HG03571 (cell line): Measurements from ENCODE around the gene ADAMTS20.
"Not testable (repeated sequence)": the region's sequence is repeated elsewhere in the genome, so short reads cannot be mapped to it uniquely, and the experiment has no call there.

Experiments
- ATAC-seq: cut with Tn5 transposase; IDR thresholded peaks from one replicate; pipeline ENCODE4 v1.9.1; 2021; ENCODE audit not compliant: unreplicated experiment

The ADAMTS20 gene

GRCh38 chr12:43362910-43363694 is 188.9 kb downstream of the ADAMTS20 start:
- ATAC-seq: no peak

- ATAC-seq: no peak
Observed at GRCh38 chr12:43361031-43361710, 190.8 kb downstream of the ADAMTS20 start.

DNA sequence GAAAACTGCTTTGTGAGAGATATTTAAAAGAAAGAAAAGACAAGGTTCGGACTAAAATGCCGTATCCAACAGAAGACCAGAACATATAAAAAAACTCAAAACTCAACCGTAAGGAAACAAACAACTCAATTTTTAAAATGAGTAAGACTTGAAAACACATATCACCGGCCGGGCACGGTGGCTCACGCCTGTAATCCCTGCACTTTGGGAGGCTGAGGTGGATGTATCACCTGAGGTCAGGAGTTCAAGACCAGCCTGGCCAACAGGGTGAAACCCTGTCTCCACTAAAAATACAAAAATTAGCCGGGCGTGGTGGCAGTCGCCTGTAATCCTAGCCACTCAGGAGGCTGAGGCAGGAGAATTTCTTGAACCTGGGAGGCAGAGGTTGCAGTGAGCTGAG is 192.0 kb downstream of the ADAMTS20 start:
- not testable (repeated sequence) for ATAC-seq

GRCh38 chr12:43357141-43357540 is 194.9 kb downstream of the ADAMTS20 start:
- ATAC-seq: no peak

- no peak for ATAC-seq
Observed at GRCh38 chr12:43352001-43352400, 200.0 kb downstream of the ADAMTS20 start.

- ATAC-seq: no peak
Observed at GRCh38 chr12:43349863-43350262, 202.1 kb downstream of the ADAMTS20 start.

GRCh38 chr12:43348221-43348620 is 203.8 kb downstream of the ADAMTS20 start:
- ATAC-seq: no peak

DNA sequence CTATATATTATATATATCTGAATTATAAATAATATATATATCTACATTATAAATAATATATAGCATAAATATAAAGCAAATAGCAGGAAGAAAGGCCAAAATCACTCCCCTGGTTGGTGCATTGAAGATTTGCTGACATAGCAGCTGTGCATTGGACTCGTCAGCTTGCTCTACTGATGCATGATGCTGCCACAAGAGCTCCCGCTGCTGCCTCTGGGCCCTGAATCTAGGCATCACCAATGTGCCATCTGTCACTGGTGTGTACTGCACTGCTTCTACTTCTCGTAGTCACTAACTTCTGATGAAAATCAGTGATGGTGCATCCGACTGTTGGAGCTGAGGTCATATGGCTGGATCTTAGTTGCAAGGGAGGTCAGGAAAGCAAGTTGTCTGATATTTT is 205.0 kb downstream of the ADAMTS20 start:
- ATAC-seq: no peak

GRCh38 chr12:43345023-43345422 is 207.0 kb downstream of the ADAMTS20 start:
- no peak for ATAC-seq

DNA sequence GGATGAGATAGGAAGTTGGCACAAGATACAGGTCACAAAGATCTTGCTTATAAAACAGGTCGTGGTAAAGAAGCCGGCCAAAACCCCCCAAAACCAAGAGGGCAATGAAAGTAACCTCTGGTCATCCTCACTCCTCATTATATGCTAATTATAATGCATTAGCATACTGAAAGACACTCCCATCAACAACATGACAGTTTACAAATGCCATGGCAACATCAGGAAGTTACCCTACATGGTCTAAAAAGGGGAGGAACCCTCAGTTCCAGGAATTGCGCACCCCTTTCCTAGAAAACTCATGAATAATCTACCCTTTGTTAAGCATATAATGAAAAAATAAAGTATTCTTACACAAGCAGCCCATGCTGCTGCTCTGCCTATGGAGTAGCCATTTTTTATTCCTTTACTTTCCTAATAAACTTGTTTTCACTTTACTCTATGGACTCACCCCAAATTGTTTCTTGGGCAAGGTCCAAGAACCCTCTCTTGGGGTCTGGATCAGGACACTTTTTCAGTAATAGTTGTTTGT is 210.2 kb downstream of the ADAMTS20 start:
- ATAC-seq: not testable (repeated sequence)

GRCh38 chr12:43338848-43339526 is 213.0 kb downstream of the ADAMTS20 start:
- ATAC-seq: peak; percentile 54

DNA sequence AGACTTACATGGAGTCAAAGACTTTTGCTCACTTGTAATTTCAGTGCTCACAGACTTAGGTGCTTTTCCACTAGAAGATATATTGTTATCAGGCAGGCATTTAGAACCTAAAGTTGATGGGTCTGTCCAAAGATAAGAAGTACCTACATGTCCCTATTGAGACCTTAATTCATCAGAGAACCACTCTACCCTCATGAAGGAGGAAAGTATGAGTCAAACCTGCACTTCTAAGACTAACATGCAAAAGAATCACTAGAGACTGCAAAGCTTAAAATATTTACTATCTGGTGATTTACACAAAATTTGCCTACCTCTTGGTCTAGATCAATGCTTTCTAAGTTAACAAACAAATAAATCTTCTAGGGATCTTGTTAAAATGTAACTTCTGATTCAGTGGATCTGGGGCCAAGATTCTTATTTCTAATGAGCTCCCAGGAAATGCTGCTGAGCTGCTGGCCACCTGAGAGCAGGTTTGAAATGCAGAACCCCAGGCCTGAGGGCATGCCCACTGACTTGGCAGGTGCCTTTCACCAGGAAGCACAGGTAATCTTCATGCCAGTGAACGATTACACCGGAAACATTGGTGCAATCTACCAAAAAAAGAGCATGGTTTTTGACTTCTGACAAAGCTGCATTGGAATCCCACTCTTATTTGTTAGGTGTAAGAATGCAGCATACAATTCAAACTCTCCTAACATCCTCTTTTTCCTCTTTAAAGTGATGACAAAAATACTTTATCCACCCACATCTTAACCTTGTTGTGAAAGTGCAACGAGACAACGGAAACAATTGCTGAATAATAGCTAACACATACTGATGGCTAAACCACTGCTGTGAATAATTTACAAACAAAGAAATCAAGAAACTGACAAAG is 214.2 kb downstream of the ADAMTS20 start:
- ATAC-seq: peak; percentile 59

- ATAC-seq: no peak
Observed at GRCh38 chr12:43336962-43337555, 214.9 kb downstream of the ADAMTS20 start.

DNA sequence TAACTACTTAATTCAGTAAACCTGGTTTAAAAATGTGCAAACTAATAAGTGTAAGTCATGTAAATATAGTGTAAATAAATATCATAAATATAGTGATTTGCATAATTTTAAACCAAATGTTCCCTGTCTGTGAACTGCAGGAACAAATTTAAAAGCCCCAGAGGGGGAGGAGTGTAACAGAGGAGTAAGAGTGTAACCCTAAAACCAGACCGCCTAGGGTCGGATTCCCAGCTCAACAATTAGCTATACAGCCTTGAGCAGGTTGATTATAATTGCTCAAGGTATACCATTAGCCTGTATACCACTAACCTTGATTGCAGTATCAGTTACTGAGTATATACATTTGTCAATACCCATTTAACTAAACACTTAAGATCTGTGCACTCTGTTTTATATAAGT is 218.4 kb downstream of the ADAMTS20 start:
- no peak for ATAC-seq

- ATAC-seq: no peak
Observed at GRCh38 chr12:43332977-43333640, 218.9 kb downstream of the ADAMTS20 start.

DNA sequence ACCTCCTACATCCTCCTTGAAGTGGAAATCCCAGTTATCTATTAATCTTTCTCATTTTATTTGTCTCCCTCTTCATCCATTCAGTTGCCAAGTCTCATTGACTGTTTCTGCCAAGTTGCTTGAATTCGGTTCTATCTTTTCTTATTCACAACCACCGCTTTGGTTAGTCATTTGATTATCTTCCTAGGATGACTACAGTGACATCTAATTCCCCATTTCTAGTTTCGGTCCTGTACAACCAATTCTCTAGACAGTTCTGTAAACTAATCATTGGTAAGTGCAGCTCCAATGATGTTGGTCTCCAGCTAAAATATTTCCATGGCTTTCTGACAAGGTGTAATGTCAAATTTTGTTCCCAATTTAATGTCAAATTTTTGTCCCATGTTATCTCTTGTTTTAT is 220.1 kb downstream of the ADAMTS20 start:
- ATAC-seq: no peak

DNA sequence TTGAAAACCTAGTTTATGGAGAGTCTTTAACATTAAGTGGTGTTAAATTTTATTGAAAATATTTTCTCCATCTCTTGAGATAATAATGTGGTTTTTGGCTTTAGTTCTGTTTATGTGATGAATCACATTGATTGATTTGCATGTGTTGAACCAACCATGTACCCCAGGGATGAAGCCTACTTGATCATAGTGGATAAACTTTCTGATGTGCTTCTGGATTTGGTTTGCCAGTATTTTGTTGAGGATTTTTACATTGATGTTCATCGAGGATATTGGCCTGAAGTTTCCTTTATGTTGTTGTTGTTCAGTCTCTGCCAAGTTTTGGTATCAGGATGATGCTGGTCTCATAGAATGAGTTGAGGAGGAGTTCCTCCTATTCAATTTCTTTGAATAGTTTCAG is 222.6 kb downstream of the ADAMTS20 start:
- ATAC-seq: no peak

DNA sequence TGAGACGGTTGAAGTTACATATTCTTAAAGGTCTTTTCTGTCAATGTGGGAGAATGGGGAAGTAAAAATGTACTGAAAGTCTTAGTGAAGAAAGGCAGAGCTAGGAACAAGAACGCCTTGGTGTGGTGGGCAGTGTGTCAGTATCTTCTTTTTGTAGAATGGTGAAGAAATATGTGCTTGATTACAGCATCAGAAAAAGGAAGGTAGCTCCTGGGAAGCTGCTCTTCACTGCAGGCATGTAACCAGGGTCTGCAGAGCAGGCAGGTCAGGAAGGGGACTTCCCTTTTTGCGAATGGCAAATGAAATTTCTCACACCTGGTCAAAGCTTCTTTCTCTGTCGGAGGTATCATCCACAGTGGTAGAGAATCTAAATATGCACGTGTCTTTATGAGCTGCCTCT is 226.2 kb downstream of the ADAMTS20 start:
- no peak for ATAC-seq

DNA sequence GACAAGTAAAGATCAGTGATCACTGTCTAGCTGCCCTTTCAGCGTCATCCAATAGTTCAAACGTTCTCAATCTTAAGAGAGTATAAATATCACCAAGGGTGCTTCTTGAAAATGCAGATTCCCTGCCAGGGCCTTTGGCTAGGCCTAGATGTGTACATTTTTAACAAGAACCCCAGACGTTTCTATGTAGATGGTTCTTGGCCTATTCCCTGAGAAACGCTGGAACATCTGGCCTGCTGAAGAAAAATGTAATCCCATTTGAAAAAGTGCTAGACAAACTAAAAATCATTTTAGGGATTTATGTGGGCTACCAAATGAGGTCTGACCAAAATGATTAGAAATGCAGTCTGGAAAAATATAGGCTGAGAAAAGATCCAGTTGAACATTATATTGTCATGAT is 231.7 kb downstream of the ADAMTS20 start:
- ATAC-seq: no peak

DNA sequence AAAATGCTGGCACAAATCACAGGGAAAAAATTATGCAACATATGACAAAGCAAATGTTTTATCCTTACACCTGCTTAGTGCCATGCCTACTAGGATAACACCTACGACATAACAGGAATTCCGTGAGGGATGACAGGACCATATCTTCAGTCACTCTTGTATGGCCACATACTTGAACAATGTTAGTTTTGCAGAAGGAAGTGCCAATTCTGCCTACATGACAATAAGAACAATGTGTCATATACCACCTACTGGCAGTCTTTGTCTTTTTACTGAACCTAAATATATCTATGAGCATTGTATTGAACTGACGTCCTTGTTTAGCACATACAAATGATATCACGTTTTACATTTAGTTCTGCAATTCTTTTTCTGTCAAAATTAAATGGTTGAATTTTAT is 234.0 kb downstream of the ADAMTS20 start:
- ATAC-seq: no peak
